Islet precursor cell (in vitro differentiated cells): Measurements from ENCODE around the gene UHMK1.
"Not testable (repeated sequence)": the region's sequence is repeated elsewhere in the genome, so short reads cannot be mapped to it uniquely, and the experiment has no call there.

ENCODE experiments used
- DNase-seq: peaks from one replicate; pipeline ENCODE4 v3.0.0-alpha.2; 2018

The UHMK1 gene

GRCh38 chr1:162497723-162498495 lies at the start of gene UHMK1:
Gene UHMK1, plus strand, starts transcription at chr1:162497818. Its CDS starts 183 bp downstream, at chr1:162498001.
- DNase-seq: peak; percentile 94

GRCh38 chr1:162454361-162454760 lies 43.3 kb upstream of the UHMK1 start:
- DNase-seq: not testable (repeated sequence)

- no peak for DNase-seq
Observed at GRCh38 chr1:162456323-162456722, 41.3 kb upstream of the UHMK1 start.

GRCh38 chr1:162458236-162458635 lies 39.4 kb upstream of the UHMK1 start:
- no peak for DNase-seq

- DNase-seq: not testable (repeated sequence)
Observed at GRCh38 chr1:162462425-162462824, 35.2 kb upstream of the UHMK1 start.

GRCh38 chr1:162463021-162463420 lies 34.6 kb upstream of the UHMK1 start:
- no peak for DNase-seq

GRCh38 chr1:162466797-162467196 lies 30.8 kb upstream of the UHMK1 start:
- DNase-seq: no peak

- no peak for DNase-seq
Observed at GRCh38 chr1:162470216-162470615, 27.4 kb upstream of the UHMK1 start.

- DNase-seq: no peak
Observed at GRCh38 chr1:162471290-162471853, 26.2 kb upstream of the UHMK1 start.

GRCh38 chr1:162475089-162475488 lies 22.5 kb upstream of the UHMK1 start:
- no peak for DNase-seq

- no peak for DNase-seq
Observed at GRCh38 chr1:162475539-162476185, 22.0 kb upstream of the UHMK1 start.

- no peak for DNase-seq
Observed at GRCh38 chr1:162476620-162477019, 21.0 kb upstream of the UHMK1 start.

GRCh38 chr1:162485236-162485635 lies 12.4 kb upstream of the UHMK1 start:
- no peak for DNase-seq

GRCh38 chr1:162487241-162487640 lies 10.4 kb upstream of the UHMK1 start:
- no peak for DNase-seq

GRCh38 chr1:162488219-162488618 lies 9.4 kb upstream of the UHMK1 start:
- DNase-seq: no peak

- DNase-seq: not testable (repeated sequence)
Observed at GRCh38 chr1:162495531-162496233, 1.9 kb upstream of the UHMK1 start.

- DNase-seq: no peak
Observed at GRCh38 chr1:162497104-162497722, 405 bp upstream of the UHMK1 start.

GRCh38 chr1:162498496-162498810 lies 835 bp downstream of the UHMK1 start:
- no peak for DNase-seq

- no peak for DNase-seq
Observed at GRCh38 chr1:162500805-162501204, 3.2 kb downstream of the UHMK1 start.

- no peak for DNase-seq
Observed at GRCh38 chr1:162502077-162502476, 4.5 kb downstream of the UHMK1 start.

GRCh38 chr1:162502928-162503327 lies 5.3 kb downstream of the UHMK1 start:
- no peak for DNase-seq

GRCh38 chr1:162527314-162527713 lies 29.7 kb downstream of the UHMK1 start:
- no peak for DNase-seq

GRCh38 chr1:162530307-162530987 lies 32.8 kb downstream of the UHMK1 start:
- DNase-seq: peak; percentile 63
